B cell (primary cell): Measurements from ENCODE around the gene SAP30L.

ENCODE experiments used
- EZH2 ChIP-seq: IDR thresholded peaks from 2 replicates; pipeline ENCODE4 v1.6.1; 2012; ENCODE audit warnings: borderline replicate concordance, low read depth, mild to moderate bottlenecking, moderate library complexity, low read length; ENCODE audit not compliant: insufficient read depth, poor library complexity, severe bottlenecking
- TF ChIP-seq, protein P1 (sequence below): fragments of 200-600 bp; IDR thresholded peaks from one replicate; pipeline ENCODE4 v1.8.0; 2022; ENCODE audit warnings: antibody characterized with exemption, mild to moderate bottlenecking

- TF ChIP-seq EZH2, result no peak
- TF ChIP-seq, protein P1, sequence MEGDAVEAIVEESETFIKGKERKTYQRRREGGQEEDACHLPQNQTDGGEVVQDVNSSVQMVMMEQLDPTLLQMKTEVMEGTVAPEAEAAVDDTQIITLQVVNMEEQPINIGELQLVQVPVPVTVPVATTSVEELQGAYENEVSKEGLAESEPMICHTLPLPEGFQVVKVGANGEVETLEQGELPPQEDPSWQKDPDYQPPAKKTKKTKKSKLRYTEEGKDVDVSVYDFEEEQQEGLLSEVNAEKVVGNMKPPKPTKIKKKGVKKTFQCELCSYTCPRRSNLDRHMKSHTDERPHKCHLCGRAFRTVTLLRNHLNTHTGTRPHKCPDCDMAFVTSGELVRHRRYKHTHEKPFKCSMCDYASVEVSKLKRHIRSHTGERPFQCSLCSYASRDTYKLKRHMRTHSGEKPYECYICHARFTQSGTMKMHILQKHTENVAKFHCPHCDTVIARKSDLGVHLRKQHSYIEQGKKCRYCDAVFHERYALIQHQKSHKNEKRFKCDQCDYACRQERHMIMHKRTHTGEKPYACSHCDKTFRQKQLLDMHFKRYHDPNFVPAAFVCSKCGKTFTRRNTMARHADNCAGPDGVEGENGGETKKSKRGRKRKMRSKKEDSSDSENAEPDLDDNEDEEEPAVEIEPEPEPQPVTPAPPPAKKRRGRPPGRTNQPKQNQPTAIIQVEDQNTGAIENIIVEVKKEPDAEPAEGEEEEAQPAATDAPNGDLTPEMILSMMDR, result no peak
Observed at GRCh38 chr5:154491941-154492340, 46.1 kb downstream of the SAP30L start.
